ENCODE data around the gene HYAL1. TPM values are rescaled to one million over a fixed set of nuclear protein-coding genes. Genes with fewer than 3 reads are reported as not detected.

Gene HYAL1, protein sequence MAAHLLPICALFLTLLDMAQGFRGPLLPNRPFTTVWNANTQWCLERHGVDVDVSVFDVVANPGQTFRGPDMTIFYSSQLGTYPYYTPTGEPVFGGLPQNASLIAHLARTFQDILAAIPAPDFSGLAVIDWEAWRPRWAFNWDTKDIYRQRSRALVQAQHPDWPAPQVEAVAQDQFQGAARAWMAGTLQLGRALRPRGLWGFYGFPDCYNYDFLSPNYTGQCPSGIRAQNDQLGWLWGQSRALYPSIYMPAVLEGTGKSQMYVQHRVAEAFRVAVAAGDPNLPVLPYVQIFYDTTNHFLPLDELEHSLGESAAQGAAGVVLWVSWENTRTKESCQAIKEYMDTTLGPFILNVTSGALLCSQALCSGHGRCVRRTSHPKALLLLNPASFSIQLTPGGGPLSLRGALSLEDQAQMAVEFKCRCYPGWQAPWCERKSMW
- total RNA-seq, result 1.3 and 4.5 TPM in 2 replicates

DNA sequence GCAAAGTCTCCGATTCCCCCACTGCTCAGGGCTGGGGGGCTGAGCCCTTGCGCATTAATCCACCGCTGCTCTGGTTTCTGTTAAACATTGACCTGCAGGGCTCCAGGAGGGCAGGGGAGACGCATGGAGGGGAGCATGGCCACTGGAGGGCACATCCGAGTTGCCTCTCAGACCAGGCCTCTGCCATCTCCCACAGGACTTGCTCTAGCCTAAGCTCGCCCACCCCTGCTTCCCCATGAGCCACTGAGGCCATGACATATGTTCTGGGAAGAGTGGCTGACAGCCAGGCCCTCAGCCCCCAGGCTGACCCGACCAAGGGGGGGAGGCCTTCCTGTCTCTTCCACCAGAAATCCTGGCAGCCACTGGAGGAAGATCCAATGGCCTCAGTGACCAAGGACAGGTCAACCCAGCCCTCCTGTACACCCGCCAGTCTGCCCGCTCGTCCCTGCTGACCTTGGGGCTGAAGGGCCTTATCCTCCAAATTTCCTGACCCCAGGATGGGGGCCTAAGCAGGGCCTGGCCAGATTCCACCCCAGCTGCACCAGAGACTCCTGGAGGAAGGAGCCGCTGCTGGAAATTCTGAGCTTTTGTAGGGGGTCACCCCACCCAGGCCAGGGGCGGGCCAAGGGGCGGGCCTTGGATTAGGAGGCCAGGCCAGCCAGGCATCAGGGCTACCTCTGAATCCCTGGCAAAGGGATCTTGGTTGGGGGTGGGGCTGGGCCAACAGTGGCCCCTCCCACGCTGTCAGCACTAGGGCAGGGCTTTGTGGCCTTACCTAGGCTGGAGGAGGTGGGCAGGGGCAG is at the start of gene HYAL1:
Gene HYAL1, minus strand, starts transcription at position 562 of the 803 bp plus-strand sequence. CDS start 618 bp downstream, outside the sequence.

GRCh38 chr3:50350527-50351322 is 47.4 kb upstream of the HYAL1 start, which contains the start of the genes CYB561D2 and NPRL2:
Gene CYB561D2 (plus strand): TSS chr3:50350862. CDS start chr3:50351434, 572 bp downstream.
Gene NPRL2 (minus strand): TSS chr3:50350775. CDS start chr3:50350652, 123 bp downstream.

DNA sequence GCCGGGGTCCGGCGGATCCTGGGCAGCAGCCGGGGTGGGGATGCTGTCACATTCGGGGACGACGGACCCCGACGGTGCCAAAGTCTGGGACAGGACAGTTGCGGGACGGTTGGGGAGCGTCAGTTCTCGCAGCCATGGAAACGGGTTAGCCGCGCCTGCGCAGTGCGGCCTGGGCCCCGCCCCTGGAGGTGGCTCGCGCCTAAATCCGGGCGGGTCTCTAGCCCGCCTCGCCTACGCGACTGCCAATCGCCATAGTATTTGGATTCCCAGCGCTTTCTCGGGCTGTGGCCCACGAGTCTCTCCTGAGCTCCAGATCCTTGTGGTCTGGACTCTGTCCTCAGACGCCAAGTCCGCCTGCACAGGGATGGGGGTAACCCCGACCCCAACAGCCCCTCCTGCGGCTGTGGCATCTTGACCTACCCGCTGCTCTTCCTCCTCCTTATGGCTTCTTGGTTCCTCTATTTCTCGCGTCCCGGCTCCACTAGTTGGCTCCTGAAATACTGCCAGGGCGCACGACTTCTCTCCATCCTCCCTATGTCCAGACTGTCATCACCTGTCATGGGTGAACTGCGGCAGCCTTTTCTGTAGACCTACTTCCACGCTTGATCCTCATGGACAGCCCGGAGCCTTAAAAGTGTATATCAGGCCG is 42.3 kb upstream of the HYAL1 start, which contains the start of gene ZMYND10:
Gene ZMYND10, minus strand, starts transcription at position 147 of the 649 bp plus-strand sequence. CDS start 153 bp downstream, outside the sequence.

DNA sequence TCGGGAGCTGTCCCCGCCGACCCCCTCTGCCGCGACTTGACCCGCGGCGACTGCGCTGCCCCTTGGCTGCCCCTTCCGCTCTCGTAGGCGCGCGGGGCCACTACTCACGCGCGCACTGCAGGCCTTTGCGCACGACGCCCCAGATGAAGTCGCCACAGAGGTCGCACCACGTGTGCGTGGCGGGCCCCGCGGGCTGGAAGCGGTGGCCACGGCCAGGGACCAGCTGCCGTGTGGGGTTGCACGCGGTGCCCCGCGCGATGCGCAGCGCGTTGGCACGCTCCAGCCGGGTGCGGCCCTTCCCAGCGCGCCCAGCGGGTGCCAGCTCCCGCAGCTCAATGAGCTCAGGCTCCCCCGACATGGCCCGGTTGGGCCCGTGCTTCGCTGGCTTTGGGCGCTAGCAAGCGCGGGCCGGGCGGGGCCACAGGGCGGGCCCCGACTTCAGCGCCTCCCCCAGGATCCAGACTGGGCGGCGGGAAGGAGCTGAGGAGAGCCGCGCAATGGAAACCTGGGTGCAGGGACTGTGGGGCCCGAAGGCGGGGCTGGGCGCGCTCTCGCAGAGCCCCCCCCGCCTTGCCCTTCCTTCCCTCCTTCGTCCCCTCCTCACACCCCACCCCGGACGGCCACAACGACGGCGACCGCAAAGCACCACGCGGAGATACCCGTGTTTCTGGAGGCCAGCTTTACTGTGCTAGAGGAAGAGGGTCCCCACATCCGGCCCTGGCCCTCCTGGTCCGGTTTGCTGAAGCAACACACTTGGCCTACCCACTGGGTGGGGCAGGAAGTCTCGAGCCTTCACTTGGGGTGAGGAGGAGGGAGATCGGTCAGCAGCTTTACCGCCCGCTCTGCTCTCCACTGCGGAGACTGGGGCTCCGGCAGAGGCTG is 37.3 kb upstream of the HYAL1 start, which contains the start of gene RASSF1:
Gene RASSF1, minus strand, starts transcription at position 389 of the 882 bp plus-strand sequence. Its CDS starts 31 bp downstream, at position 358.

GRCh38 chr3:50327943-50328691 is 24.7 kb upstream of the HYAL1 start, which contains the start of gene TUSC2:
Gene TUSC2 (minus strand): TSS chr3:50328223. CDS start chr3:50328099, 124 bp downstream.

GRCh38 chr3:50322386-50323091 is 19.2 kb upstream of the HYAL1 start, which contains the start of gene HYAL2:
Gene HYAL2 (minus strand): TSS chr3:50322745. CDS start chr3:50320489, 2,256 bp downstream.

GRCh38 chr3:50298836-50299637 is 4.3 kb downstream of the HYAL1 start, which contains the start of the genes HYAL3 and NAA80:
Gene HYAL3 (minus strand): TSS chr3:50299405. CDS start chr3:50295602, 3,803 bp downstream.
Gene NAA80 (minus strand): TSS chr3:50299405. CDS start chr3:50297463, 1,942 bp downstream.

GRCh38 chr3:50292159-50293078 is 11.0 kb downstream of the HYAL1 start, which contains the start of gene IFRD2:
Gene IFRD2 (minus strand): TSS chr3:50292429. CDS start chr3:50292274, 155 bp downstream.

DNA sequence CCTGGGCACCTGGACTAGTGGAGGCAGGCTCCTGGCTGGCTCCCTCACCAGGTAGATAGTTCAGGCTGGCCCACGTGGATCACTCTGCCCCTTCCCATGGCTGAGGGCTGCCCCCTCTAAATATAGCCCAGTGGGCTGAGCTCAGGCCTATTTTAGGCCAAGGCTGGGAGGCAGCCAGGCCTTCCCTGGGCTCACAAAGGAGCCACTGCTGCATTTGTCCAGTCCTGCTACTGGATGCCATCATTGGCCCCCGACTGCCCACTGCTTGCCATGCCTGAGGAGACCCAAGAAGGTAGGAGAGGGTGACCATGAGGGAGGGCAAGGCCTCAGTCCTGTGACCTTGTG is 24.5 kb downstream of the HYAL1 start, which contains the start of gene LSMEM2:
Gene LSMEM2, plus strand, starts transcription at position 208 of the 345 bp plus-strand sequence. Its CDS starts 27 bp downstream, at position 235.

GRCh38 chr3:50268703-50269451 is 34.5 kb downstream of the HYAL1 start, which contains the start of gene SEMA3B:
Gene SEMA3B (plus strand): TSS chr3:50269147. CDS start chr3:50269241, 94 bp downstream.

Other genes starting within 250 kb of the HYAL1 start
- 34.4 and 89.8 TPM in 2 replicates for gene RBM5, start 214.7 kb downstream of the HYAL1 start, total RNA-seq
- gene SEMA3F, start 148.2 kb downstream of the HYAL1 start, total RNA-seq, result 12.4 and 40.2 TPM in 2 replicates
- gene GNAT1, start 112.0 kb downstream of the HYAL1 start, total RNA-seq, result not detected in 2 replicates
- 0.40 TPM in 1 of 2 replicates, not detected in the other for gene SLC38A3, start 98.3 kb downstream of the HYAL1 start, total RNA-seq
- 137 and 271 TPM in 2 replicates for gene GNAI2, start 67.4 kb downstream of the HYAL1 start, total RNA-seq
- 3.1 and 26.3 TPM in 2 replicates for gene SEMA3B, start 34.4 kb downstream of the HYAL1 start, total RNA-seq
- gene LSMEM2, start 24.5 kb downstream of the HYAL1 start, total RNA-seq, result not detected in 2 replicates
- gene IFRD2, start 11.1 kb downstream of the HYAL1 start, total RNA-seq, result 39.0 and 86.2 TPM in 2 replicates
- 7.4 and 13.4 TPM in 2 replicates for gene HYAL3, start 4.2 kb downstream of the HYAL1 start, total RNA-seq
- gene NAA80, start 4.2 kb downstream of the HYAL1 start, total RNA-seq, result 12.3 and 14.3 TPM in 2 replicates
- gene HYAL2, start 19.2 kb upstream of the HYAL1 start, total RNA-seq, result 68.3 and 88.3 TPM in 2 replicates
- gene TUSC2, start 24.6 kb upstream of the HYAL1 start, total RNA-seq, result 17.6 and 45.5 TPM in 2 replicates
- gene RASSF1, start 37.3 kb upstream of the HYAL1 start, total RNA-seq, result 31.2 and 42.7 TPM in 2 replicates
- gene ZMYND10, start 42.2 kb upstream of the HYAL1 start, total RNA-seq, result 0.48 and 1.4 TPM in 2 replicates
- gene NPRL2, start 47.2 kb upstream of the HYAL1 start, total RNA-seq, result 15.4 and 16.0 TPM in 2 replicates
- 29.9 and 33.4 TPM in 2 replicates for gene CYB561D2, start 47.3 kb upstream of the HYAL1 start, total RNA-seq
- gene TMEM115, start 55.9 kb upstream of the HYAL1 start, total RNA-seq, result 59.6 and 74.7 TPM in 2 replicates
- 0.08 TPM in 1 of 2 replicates, not detected in the other for gene CACNA2D2, start 200.1 kb upstream of the HYAL1 start, total RNA-seq